ENCODE measurements around the gene IMMT.

DNA sequence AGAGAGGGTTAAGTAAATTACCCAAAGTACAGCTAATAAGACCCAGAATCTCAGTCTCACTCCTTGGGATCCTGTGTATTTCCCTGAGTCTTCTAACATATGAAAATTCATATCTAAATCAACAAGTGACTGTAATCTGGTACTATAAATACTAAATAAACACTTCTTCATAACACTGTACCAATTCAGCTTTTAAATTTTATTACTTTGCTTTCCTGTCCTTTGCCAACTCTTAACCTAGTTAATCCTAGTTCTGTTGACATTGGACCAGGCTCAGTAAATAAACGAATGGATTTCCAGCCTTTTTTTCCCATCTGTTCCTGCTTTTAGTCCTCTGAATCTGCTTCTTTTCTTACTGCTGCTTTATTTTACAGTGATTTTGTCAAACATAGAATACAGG, 17.8 kb upstream of the IMMT start:
- TF ChIP-seq, protein P1, sequence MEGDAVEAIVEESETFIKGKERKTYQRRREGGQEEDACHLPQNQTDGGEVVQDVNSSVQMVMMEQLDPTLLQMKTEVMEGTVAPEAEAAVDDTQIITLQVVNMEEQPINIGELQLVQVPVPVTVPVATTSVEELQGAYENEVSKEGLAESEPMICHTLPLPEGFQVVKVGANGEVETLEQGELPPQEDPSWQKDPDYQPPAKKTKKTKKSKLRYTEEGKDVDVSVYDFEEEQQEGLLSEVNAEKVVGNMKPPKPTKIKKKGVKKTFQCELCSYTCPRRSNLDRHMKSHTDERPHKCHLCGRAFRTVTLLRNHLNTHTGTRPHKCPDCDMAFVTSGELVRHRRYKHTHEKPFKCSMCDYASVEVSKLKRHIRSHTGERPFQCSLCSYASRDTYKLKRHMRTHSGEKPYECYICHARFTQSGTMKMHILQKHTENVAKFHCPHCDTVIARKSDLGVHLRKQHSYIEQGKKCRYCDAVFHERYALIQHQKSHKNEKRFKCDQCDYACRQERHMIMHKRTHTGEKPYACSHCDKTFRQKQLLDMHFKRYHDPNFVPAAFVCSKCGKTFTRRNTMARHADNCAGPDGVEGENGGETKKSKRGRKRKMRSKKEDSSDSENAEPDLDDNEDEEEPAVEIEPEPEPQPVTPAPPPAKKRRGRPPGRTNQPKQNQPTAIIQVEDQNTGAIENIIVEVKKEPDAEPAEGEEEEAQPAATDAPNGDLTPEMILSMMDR (IDR thresholded peaks at IDR 0.05 in 8 of 11, conservative IDR thresholded peaks at IDR 0.05 in 3 of 11) = no peak
- no peak for TF ChIP-seq POLR2A (IDR thresholded peaks at IDR 0.05)

All from spleen (tissue), 7 donors.